Prostate gland (tissue), 2 donors: Measurements from ENCODE around the gene CTIF.

ENCODE experiments used
- CTCF ChIP-seq, 4 experiments: fragments of 200-600 bp in 2 of 4; fragments of 450-650 bp in 2 of 4; sonication (generic) in 2 of 4; IDR thresholded peaks; 1 replicate in 3 of 4; 2 replicates in 1 of 4; pipeline ENCODE4 v1.5.1; 2016 to 2019; ENCODE audit warnings: antibody characterized with exemption in 4 of 4, mild to moderate bottlenecking in 2 of 4, moderate library complexity in 2 of 4
- POLR2A ChIP-seq: fragments of 450-650 bp; IDR thresholded peaks from one replicate; pipeline ENCODE4 v1.6.1; 2016; ENCODE audit warnings: antibody characterized with exemption, mild to moderate bottlenecking

GRCh38 chr18:48678237-48679115, 139.6 kb downstream of the CTIF start:
- no peak for TF ChIP-seq CTCF (IDR thresholded peaks at IDR 0.05)
- TF ChIP-seq POLR2A: no peak
